ENCODE data around the gene FRYL.

DNA sequence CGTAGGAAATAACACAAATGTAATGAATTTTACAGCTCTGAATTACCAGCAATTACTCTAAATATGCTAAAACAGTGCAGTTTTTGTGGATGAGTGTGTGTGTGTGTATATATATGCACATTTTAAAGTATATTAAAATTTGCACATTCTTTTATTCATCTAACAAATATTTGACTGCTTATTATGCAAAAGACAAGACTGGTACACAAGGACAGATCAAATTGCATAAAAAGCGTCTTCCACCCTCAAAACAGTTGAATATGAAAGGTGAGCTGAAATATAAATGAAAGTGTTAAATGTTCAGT lies 276.1 kb downstream of the FRYL start:
- TF ChIP-seq POLR2A (IDR thresholded peaks at IDR 0.05) = no peak
- TF ChIP-seq, protein P1, sequence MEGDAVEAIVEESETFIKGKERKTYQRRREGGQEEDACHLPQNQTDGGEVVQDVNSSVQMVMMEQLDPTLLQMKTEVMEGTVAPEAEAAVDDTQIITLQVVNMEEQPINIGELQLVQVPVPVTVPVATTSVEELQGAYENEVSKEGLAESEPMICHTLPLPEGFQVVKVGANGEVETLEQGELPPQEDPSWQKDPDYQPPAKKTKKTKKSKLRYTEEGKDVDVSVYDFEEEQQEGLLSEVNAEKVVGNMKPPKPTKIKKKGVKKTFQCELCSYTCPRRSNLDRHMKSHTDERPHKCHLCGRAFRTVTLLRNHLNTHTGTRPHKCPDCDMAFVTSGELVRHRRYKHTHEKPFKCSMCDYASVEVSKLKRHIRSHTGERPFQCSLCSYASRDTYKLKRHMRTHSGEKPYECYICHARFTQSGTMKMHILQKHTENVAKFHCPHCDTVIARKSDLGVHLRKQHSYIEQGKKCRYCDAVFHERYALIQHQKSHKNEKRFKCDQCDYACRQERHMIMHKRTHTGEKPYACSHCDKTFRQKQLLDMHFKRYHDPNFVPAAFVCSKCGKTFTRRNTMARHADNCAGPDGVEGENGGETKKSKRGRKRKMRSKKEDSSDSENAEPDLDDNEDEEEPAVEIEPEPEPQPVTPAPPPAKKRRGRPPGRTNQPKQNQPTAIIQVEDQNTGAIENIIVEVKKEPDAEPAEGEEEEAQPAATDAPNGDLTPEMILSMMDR (IDR thresholded peaks at IDR 0.05) = no peak

All from right lobe of liver (tissue), 4 donors.